Measurements from ENCODE around the gene TMEM221. TPM values are rescaled to one million over a fixed set of nuclear protein-coding genes. Genes with fewer than 3 reads are reported as not detected.
A peak's percentile ranks its signal among the peaks of the same experiment; 100 is the strongest.

Gene TMEM221
- total and polyA plus RNA-seq, 2 donors (not counting 3 experiments of a cell fraction or from before 2014, with no cell fraction given) = 0.08 TPM; not detected in 1

DNA sequence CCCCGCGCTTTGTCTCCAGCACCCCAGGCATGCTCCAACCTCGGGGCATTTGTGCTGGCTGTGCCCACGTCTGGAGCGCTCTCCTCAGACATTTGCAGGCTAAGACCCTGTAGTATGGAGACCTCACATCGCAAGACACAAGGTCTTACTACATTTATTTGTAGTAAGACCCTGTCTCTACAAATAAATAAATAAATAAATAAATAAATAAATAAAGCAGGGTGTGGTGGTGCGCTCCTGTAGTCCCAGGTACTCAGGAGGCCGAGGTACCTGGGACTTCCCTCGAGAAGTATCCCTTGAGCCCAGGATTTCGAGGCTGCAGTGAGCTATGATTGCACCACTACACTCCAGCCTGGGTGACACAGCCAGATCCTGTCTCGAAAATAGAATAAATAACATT is 7.7 kb upstream of the TMEM221 start:
- Histone ChIP-seq H3K27me3 (ENCODE audit: control insufficient read depth in 2 of 2, insufficient read depth in 2 of 2, low read length in 2 of 2) (peaks cover 23 to 29% of the 10 kb centered on the region in 2 experiments), H3K4me2 (ENCODE audit: insufficient read depth, low read length) (no peak overlapping the region), H3K27ac (ENCODE audit: insufficient read depth, low read depth, low read length) (no peak overlapping the region), H3K9me3 (replicated peaks; ENCODE audit: control insufficient read depth, insufficient read depth, low read length) (no peaks in the 10 kb centered on the region), H4K20me1 (replicated peaks; ENCODE audit: control insufficient read depth, extremely low read depth, insufficient read depth, low read length) (no peaks in the 10 kb centered on the region), H3K36me3 (ENCODE audit: control insufficient read depth in 2 of 2, extremely low read depth in 1 of 2, insufficient read depth in 2 of 2, low read length in 2 of 2) (no peaks in the 10 kb centered on the region), H3K4me1 (ENCODE audit: control insufficient read depth, extremely low read depth, insufficient read depth, low read length) (no peaks in the 10 kb centered on the region), H3K4me3 (replicated peaks in 1 of 3; ENCODE audit: insufficient read depth in 1 of 3, low read depth in 1 of 3, low read length in 3 of 3) (no peak overlapping the region), H3K9ac (replicated peaks; ENCODE audit: extremely low read depth, insufficient read depth, low read length) (no peak overlapping the region), H3K9me1 (replicated peaks; ENCODE audit: control insufficient read depth, extremely low read depth, insufficient read depth, low read length) (no peaks in the 10 kb centered on the region), H3K79me2 (ENCODE audit: control insufficient read depth, insufficient read depth, low read length) (no peaks in the 10 kb centered on the region), H2AFZ (ENCODE audit: low read depth, low read length) (no peak overlapping the region)
- intact Hi-C loops (cut with micrococcal nuclease) (no loop called here), dilution Hi-C loops (cut with MboI; ENCODE audit: extremely low pct_ligation_motif_present, low sequenced_read_pairs) (no loop called here)
- no peak for DNase-seq (ENCODE audit: low read depth, low spot score)
- ChIA-PET CTCF (interaction anchor here (0.7 to 1.4 kb wide), 2 partner anchors 9 to 15 kb away, joined by 3 to 4 read pairs; no protein-coding TSS in a partner anchor), POLR2A (interaction anchor here (0.6 kb wide), 1 partner anchor 14 kb away, joined by 5 read pairs; the partner anchor contains the start of gene SLC27A1)
- BruUV-seq (replicated peaks) = no TSS peak
- TF ChIP-seq EZH2 (IDR thresholded peaks at IDR 0.05; ENCODE audit: borderline replicate concordance, low read depth, low read length, severe bottlenecking) = peak; percentile 22
- TF ChIP-seq GATA2 (IDR thresholded peaks at IDR 0.05; ENCODE audit: insufficient read depth, insufficient read length, low read depth, low read length) = no peak
- TF ChIP-seq FOS (IDR thresholded peaks at IDR 0.05; ENCODE audit: borderline replicate concordance, insufficient read depth, low read length) = no peak
- no peak for TF ChIP-seq MYC (IDR thresholded peaks at IDR 0.05; ENCODE audit: low read depth, low read length)
- FAIRE-seq = no peak

DNA sequence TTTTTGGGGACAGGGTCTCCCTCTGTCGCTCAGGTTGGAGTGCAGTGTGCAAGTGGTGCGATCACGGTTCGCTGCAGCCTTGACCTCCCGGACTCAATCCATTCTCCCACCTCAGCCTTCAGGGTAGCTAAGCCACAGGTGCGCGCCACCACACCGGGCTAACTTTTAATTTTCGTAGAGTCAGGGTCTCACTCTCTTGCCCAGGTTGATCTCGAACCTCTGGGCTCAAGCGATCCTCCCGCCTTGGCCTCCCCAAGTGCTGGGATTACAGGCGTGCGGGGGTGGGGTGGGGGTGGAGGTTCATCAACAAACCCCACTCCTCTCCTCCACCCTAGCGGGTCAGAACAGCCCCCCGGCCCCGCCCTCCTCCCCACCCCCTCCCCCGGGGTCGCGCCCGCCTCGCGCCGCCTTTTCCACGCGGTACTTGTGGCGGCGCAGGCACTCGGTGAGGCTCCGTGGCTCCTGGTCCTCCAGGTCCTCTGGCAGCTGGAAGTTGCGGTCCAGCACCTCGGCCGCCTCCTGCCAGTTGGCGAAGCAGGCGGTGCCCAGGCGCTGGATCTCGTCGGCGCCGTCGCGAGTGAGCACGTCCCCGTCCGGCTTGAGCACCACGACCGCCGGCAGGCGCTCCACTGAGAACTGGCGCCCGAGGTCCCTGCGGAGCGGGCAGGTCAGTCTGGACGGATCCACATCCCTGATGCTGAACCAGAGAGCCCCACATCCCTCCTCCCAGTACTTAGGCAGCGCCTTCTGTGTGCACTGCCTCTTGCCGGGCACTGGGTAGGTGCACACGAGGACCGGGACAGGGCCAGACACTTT is 7.0 kb upstream of the TMEM221 start:
- Histone ChIP-seq H4K20me1 (replicated peaks; ENCODE audit: control insufficient read depth, extremely low read depth, insufficient read depth, low read length) (no peaks in the 10 kb centered on the region), H2AFZ (ENCODE audit: low read depth, low read length) (no peak overlapping the region), H3K9me3 (replicated peaks; ENCODE audit: control insufficient read depth, insufficient read depth, low read length) (no peaks in the 10 kb centered on the region), H3K79me2 (ENCODE audit: control insufficient read depth, insufficient read depth, low read length) (no peaks in the 10 kb centered on the region), H3K9me1 (replicated peaks; ENCODE audit: control insufficient read depth, extremely low read depth, insufficient read depth, low read length) (no peaks in the 10 kb centered on the region), H3K4me2 (ENCODE audit: insufficient read depth, low read length) (no peak overlapping the region), H3K27me3 (ENCODE audit: control insufficient read depth in 2 of 2, insufficient read depth in 2 of 2, low read length in 2 of 2) (peaks cover 23 to 29% of the 10 kb centered on the region in 2 experiments), H3K9ac (replicated peaks; ENCODE audit: extremely low read depth, insufficient read depth, low read length) (no peak overlapping the region), H3K4me3 (replicated peaks in 1 of 3; ENCODE audit: insufficient read depth in 1 of 3, low read depth in 1 of 3, low read length in 3 of 3) (no peak overlapping the region), H3K27ac (ENCODE audit: insufficient read depth, low read depth, low read length) (no peak overlapping the region), H3K4me1 (ENCODE audit: control insufficient read depth, extremely low read depth, insufficient read depth, low read length) (no peaks in the 10 kb centered on the region), H3K36me3 (ENCODE audit: control insufficient read depth in 2 of 2, extremely low read depth in 1 of 2, insufficient read depth in 2 of 2, low read length in 2 of 2) (no peaks in the 10 kb centered on the region)
- CTCF ChIA-PET = interaction anchor here (0.6 to 1.3 kb wide), 5 partner anchors 9 to 320 kb away, joined by 3 to 8 read pairs (median 4); no protein-coding TSS in a partner anchor
- no TSS peak for BruUV-seq (replicated peaks)
- POLR2A ChIA-PET = interaction anchor here (0.6 kb wide), 1 partner anchor 15 kb away, joined by 5 read pairs; the partner anchor contains the start of gene SLC27A1
- FAIRE-seq (no peak), DNase-seq (ENCODE audit: low read depth, low spot score) (no peak)
- intact Hi-C loops (cut with micrococcal nuclease) (no loop called here), dilution Hi-C loops (cut with MboI; ENCODE audit: extremely low pct_ligation_motif_present, low sequenced_read_pairs) (no loop called here)
- TF ChIP-seq GATA2 (IDR thresholded peaks at IDR 0.05; ENCODE audit: insufficient read depth, insufficient read length, low read depth, low read length) (no peak), EZH2 (IDR thresholded peaks at IDR 0.05; ENCODE audit: borderline replicate concordance, low read depth, low read length, severe bottlenecking) (peak; percentile 75)

Data from endothelial cell of umbilical vein (primary cell).